Right hindlimb (tissue), 1 donor: ENCODE results near the gene NME7.

Experiments used
- DNase-seq: peaks from one replicate; pipeline ENCODE4 v3.0.0-alpha.2; 2018

The NME7 gene

DNA sequence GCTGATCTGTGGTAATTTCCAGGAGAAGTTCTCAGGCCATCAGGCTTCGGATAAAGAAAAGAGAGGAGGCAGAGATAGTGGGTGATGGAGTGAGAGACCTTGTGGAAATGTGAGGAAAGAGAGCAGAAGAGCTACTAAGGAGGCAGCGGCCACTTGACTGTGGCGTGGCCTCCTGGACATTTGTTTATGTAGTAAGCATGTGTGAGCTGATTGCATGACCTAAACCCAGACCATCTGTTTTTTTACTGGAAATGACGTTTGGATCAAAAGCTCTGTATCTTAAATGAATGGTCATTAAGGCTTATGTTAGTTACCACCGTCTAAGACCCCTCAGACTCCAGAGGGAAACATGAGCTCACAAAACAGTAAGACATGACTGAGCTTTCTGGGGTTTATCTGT lies 247.5 kb downstream of the NME7 start:
- DNase-seq: no peak

DNA sequence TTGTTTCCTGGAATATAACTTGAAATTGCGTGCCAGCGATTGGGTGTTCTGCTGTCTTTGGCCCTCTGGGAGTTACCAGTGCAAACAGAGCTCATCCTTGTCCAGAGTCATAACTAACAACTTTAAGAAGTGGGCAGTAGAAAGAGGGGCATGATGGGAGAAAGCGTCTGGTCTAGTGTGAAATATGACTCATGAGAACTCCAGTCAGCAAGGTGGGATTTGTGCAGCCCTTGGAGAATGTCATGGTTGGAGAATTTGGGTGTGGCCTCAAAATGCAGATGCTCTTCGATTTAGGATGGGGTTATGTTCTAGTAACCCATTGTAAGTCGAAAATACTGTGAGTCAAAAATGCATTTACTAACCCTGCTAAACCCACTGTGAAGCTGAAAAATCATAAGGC lies 248.2 kb downstream of the NME7 start:
- DNase-seq: no peak

DNA sequence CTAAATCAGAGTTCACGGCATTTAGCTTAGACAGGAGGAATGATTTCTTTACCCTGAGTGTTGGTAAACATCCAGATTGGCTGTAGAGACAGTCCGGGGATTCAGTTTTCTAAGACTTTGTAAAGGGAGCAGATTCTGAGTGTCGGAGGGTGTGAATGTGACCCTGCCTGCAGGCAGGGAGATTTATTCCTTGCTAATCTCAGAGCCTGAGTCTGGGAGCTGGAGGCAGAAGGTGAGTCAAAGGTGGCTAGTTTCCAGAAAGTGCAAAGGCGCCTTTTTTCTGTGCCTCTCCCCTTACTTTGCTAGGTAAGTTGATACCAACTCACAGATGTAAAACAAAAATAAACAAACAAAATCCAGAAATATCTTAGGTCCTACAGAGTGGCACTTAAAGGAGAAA lies 249.4 kb downstream of the NME7 start:
- no peak for DNase-seq

DNA sequence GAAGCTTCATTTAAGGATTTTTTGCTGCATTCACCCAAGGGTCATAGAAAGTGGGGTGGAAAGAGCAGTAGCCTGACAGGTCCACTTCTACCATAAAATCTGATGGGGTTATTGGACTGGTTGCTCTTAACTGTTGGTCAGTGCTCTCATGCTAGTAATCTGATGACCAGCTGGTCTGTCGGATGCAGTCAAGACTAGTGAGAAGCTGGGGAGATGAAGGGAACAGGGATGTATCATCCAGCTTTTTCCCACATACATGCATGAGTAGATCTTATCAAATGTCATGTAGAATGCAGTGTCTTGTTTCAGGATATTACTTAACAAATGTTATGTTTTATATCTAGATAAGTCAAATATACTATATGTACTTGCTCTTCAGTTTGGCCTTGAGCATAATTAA lies 250.0 kb downstream of the NME7 start:
- DNase-seq: no peak

DNA sequence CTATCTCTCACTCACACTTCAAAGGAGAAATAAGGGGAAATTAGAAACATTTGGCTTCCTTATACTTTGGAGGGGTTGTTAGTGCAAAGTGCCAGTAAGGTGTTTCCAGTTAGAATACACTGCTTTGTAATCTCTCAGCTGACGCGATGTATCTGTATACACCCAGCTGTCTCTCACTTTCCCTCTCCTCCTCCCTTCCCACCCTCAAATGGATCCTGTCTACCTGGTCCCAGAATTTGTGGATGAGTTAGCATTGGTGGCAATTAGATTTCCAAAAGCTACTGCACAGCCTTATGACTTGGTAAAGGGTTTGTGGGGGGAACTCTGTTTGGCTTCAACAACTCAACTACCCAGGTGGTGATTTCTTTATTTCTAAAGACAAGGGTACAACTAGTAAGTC lies 250.6 kb downstream of the NME7 start:
- DNase-seq: no peak

DNA sequence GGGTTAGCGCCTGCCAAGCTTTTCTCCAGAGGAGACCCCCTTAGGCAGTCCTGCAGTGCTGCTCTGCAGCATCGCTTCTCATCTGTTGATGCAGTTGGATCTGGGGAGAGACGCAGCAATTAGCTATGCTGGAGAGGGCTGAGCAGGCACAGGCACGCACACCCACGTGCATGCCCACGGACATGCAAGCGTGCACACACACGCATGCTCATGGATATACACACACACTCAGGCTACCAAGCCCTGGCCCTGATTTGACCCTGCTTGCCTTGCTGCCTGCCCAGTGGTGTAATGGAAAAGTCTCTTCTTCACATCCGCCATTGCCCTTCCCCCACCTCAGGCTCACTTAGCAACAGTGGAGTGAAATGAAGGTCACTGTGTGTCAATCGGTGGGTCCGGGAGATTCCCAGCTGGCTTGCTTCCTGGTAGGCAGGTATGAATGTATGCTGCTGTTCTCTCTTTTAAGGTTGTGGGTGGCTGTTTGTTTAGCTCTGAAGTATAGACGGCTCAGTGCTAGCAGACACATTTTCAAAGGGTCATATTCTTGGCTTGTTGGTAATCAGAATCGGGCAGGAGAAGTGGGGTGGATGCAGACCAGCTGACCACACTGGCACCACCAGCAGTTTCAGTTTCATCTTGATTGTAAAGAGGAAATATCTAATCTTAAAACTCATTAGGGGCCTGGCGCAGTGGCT lies 251.6 kb downstream of the NME7 start:
- peak; percentile 37 for DNase-seq

DNA sequence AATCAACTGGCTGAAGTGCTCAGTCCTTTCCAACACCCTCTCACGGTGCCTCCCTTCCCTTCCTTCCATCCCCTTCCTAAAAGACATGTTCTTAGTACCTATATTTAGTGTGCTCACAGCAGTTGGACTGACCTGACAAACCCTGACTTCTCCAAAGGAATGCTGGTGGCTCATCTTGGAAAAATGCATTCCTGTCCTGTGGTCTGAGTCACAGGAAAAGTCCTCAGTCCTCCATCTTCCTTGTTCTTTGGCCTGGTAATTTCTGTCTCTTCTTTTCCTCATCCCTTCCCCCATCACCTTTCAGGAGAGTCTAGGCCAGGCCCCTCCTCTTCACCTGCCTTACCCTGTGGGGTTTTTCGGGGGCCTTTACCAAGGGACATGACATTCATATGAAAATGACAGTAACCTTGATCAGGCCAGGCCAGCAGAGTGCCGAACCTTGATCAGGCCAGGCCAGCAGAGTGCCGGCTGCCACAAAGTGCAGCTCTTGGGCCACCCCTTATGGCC lies 253.9 kb downstream of the NME7 start:
- DNase-seq: no peak

DNA sequence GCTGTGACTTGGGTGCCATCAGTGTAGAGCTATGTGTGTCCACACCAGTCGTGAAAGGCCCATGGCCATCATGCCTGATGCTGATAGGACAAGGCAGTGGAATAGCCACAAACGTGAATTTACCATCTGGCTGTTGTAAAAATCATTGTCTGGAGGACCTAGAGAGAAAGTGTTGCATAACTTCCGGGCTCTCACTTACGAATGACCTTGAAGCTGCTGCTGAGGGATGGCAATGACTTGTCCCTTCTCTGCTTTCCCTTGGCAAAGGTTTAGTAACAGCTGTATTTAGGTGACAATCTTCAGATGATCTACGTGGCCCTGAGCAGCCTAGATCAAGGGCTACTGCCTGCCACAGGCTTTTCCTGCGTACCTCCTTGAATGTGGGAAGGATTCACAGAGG lies 255.4 kb downstream of the NME7 start:
- no peak for DNase-seq

DNA sequence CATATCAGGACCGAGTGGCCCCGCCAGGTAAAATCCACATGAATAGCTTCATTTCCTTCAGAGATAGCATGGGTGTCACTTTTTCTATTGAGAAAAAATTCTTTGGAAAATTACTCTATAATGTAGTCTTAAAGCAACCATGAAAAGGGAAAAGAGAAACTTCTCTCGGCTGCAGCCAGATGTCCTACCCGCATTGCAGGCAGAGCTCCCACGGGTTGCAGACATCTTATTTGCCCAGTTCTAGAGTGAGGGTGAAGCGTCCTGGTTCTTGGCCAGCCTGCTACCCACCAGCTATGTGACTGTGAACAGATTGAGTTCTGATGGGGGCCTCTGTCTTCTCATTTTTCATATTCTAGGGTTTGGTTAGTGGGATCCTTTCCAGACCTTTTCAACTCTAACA lies 256.1 kb downstream of the NME7 start:
- DNase-seq: no peak

DNA sequence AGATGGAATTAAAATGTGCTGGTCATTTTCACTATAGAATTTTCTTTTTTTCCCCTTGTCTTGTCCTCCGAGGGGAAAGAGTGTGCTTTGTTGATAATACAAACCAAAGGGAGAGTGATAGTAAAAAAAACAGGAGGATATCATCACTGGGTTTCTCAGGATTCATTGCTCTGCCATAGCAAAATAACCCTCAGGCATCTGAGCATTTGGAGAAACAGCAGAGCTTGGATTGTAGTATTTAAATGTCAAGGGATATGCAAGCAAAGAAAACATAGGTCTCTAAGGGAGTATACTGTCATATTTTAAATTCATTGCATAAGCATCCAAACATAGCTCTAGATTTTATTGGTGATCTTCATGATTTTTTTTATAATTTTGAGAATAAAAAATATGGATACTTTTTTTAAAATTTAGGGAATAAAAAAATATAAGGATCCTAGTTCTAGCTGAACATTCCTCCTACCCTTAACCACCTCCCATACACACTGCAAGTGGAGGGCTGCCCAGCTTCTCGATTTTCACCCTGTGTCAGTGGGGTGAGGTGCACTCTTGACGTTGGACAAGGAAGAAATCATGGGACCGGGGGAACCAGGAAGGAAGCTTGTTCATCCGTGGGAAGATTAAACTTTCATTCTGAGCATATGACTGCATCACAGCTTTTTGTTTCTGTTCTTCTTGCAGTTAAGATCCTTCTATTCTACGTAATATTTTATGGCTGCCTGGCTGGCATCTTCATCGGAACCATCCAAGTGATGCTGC lies 256.7 kb downstream of the NME7 start:
- DNase-seq: no peak

DNA sequence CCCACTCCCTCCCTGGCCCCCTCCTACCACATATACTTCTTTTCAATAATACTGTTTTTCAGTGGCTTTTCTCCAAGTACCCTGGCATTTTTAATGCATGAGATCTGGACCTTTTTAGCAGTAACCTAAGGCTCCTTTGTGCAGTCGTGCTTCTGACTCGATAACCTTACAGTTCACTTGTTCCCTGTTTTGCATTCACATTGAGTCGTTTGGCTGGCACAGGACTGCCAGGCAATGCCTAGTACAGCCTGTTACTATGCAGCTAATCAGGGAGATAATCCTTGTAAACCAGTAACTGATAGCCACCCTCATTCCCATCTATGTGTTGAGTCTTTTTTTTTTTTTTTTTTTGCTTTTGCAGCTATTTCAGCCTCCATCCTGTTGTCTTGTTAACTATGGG lies 257.4 kb downstream of the NME7 start:
- DNase-seq: no peak

DNA sequence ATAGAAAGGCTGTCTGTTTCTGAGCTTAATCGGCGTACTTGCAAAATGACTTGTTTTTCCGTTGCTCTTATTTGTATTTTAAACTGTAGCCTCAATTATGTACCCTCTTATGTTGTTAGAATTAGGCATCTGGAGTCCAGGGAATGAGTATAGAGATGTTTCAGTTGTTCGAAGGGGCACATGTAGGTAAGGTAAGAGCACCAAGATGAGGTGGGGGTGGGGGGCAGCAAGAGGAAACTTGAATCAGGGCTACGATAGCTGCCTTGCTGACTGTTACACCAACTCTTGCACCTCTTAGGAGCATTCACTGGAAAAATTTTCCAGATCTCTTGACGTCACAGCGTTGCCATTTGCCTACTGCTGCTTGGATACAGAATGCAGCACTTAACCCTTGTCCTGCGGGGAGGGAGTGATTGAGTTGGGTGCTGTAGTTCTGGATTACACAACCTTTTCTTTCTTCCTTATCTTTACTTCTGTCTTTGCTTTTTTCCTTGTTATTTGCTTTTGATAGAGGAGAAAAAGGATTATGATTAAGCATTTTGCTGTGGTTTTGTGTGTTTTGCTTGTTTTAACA lies 257.9 kb downstream of the NME7 start:
- peak; percentile 57 for DNase-seq

DNA sequence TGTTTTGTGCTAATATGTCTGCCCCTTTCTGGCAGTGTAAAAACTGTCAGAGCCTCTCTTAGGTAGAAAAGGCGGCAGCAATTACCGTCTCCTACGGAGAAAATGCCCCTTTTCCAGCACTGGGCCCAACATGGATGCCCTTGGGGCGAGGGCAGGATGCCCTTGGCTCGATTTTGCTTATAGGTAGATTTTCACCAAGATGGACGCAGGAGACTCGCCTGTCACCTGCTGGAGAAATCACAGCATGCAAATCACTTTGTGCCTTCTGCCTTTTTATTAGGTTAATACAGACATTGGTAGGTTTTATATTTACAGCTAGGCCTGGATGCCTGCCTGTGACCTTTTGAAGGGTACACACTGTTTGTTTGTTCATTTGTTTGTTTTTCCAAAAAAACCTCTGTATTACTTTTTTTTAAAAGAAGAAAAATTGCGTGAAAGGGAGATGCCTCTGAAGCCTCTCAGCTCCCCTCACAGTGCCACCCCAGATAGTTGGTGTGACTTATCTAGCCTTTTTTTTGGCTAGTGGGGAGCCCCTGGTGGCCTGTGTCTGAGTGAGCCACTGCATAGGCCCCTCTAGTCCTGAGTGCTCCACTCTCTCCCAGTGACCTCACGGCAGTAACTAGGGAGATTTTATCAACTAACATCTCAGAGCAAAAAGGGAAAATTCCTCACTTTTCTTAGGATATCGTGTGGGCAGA lies 258.6 kb downstream of the NME7 start:
- DNase-seq: no peak

DNA sequence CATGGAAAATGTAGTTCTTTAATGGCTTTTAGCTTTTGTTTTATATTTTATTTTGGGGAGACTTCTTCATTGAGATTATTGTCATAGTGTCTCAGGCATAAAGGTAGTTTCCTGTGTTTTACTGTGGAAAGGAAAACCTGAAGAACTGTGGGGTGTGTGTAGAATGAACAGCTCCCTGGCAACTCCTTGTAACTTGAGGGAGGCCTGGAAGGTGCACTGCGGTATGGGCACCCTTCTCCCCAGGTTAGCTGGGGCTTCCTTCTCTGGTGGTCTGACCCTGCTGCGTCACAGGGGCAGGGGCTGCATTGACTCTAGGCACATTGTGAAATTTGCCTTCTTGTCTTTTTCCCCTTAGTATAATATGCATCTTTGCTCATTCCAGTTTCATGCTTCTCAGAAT lies 259.4 kb downstream of the NME7 start:
- no peak for DNase-seq

DNA sequence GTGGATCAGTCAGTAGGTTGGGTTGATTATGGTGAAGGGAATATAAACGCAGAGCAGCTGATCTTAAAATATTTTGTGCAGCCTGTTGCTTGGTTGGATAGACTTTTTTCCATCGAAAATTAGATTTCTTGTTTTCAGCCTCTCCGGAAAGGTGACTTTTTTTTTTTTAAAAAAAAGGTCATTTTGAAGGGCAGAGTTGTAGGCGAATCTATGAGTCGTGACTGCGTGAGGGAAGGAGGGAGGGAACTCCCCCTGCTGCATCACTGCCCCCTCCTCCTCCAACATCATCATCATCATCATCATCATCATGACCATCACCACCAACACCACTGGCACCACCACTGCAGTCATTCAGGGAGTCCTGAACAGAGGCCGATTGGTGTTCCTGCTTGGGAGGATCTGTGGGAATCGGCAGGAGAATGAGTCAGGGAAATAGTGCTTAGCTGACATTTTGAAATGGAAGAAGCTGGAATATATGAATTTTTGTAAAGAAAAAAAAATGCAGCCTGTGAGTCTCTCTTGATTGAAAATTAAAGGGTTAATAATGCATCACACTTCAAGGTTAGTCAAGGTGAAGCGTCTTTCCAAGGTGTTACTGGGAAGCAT lies 259.9 kb downstream of the NME7 start:
- no peak for DNase-seq

DNA sequence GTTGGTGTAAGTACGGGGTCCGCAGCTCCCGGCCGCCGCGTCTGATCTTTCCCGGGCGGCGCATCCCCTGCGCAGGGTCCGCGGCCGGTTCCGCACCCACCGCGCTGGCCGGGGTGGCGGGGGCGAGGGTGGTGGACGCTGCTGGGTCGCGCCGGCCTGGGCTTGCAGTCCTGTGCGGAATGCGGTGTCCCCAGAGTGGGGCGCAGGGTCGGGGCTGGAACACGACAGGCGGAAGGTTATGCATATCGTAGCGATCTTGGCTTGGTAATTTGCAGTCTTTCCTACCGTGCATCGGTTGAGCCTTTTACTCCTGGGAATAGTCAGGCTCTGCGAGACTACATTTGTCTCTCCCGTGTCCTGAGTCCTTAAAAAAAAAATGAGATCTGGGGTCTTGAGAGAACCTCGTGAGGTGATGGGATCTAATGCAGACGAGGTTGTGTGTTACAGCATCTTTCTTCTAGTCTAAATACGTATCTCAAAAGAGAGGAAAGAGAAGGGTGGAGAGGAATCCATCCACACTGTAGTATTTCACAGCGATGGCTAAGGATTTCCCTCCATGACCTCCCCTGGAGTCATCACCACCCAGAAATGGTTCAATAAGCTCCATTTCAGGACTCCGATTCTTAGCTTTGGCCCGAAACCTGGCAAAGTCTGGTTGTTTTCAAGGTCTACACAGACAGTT lies 260.5 kb downstream of the NME7 start:
- no peak for DNase-seq

DNA sequence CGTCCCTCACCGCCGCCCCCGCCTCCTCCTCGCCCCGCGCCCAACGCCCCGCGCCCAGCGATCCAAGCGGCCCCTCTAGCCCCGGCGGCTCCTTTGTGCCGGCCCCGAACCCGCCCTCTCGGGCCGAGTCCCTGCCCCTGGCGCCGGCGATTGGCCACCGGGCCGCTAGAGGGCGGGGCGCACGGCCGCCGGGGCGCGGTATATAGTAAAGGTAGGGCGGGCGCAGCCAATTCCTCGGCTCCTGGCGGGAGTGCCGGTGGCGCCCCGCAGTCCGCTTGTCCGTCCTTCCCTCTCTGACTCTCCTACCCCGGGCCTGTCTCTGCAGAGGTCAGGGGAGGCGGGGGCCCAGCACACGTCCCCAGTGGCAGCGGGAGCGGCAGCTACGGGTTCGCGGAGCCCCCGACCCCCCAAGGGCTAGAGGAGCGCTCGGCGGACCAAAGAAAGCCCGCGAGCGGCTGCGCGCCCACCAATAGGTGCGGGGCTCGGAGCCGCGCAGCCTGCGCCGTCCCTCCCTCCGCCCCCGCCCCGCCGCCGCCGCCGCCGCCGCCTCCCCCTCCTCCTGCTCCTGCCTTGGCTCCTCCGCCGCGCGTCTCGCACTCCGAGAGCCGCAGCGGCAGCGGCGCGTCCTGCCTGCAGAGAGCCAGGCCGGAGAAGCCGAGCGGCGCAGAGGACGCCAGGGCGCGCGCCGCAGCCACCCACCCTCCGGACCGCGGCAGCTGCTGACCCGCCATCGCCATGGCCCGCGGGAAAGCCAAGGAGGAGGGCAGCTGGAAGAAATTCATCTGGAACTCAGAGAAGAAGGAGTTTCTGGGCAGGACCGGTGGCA lies 261.3 kb downstream of the NME7 start, which contains the start of gene ATP1B1:
TSS of gene ATP1B1 (plus strand) at position 596 of the 826 bp plus-strand sequence. CDS start at position 736, 140 bp downstream.
- peak; percentile 89 for DNase-seq

DNA sequence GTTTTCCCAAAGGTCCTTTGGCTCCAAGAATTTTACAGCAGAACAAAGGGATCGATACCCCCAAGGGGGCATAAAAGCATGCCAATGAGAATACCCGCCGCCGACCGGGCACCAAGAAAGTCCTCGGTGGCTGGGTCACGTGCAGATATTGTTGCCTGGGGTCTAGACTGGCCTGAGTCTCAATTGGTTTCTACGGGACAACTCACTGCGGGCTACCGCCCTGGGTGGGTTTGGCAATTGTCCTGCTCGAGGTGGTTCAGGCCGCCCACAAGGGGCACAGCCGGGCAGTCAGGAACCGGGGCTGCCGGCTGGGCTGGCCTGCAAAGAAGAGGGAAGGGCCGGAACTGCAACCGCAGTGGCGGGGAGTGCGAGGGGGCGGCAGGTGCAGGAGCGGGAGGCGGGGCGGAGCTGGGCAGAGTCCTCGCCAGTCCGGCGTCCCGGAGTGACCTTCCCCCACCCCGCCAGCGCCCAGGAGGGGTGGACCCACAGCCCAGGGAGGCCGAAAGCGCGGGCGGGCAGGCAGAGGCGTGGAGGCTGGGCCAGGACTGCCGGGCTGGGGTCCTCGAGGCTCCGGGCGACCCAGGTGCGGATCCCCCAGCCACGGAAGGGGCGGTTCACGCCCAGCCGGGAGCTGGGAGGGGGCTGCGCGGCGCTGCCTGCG lies 262.0 kb downstream of the NME7 start:
- DNase-seq: peak; percentile 76

DNA sequence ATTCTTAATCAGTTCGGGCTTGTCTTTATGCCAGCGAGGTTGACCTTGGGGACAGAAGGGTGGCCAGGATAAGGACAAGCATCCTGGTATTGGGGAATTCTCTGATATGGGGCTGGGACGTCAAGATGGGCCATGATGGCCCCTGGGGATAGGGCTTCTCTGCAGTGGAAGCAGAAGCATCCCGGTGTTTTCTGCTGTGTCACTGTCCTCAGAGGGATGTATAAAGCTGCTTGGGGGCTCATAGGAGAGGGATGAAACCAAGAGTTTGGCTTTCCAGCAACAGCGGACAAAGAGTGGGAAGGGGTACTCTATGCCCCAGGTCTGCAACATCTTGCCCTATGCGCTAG lies 262.5 kb downstream of the NME7 start:
- no peak for DNase-seq

DNA sequence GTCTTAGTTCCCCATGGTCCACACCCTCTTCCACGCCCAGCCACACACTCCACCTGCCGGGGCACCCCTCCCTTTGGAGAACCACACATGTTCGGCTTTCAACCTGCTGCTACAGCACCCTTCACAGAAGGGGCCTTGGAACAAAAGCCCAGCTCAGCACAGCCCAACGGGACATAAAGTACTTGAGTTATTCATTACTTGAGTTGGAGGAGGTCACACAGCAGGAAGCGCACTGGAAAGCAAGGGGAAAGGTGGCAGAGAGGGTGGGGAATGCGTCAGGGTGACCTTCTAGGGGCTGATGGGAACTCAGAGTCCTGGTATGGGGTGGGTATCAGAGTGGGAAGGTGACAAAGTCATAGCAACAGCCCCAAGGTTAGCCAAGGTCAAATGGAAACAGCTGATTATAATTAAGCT lies 264.1 kb downstream of the NME7 start:
- DNase-seq: no peak

DNA sequence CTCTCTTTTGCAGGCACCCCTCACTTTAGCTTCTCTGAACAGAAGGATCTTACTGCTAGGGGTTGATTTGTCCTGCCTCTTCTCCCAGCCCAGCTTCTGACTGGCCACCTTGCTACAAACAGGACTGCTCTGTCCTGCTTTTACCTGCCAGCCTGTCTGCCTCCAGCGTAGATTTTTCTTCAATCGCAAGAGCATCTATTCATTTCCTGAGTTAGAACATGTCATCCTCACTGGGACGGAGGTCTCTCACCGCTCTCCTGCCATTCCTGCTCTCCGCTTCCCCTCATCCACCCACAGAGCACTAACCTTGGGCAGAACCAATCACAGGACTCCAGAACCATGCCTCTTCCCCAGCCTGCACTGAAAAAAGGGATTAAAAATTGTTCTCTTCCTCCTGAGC lies 264.6 kb downstream of the NME7 start:
- DNase-seq: no peak
